HepG2 (cell line): ENCODE data around the gene CDC42BPG. TPM values are rescaled to one million over a fixed set of nuclear protein-coding genes. Genes with fewer than 3 reads are reported as not detected.
A peak's percentile ranks its signal among the peaks of the same experiment; 100 is the strongest.

Experiments
- ADNP ChIP-seq: sonication (generic); formaldehyde crosslinking; IDR thresholded peaks from 2 replicates; pipeline ENCODE4 v1.4.0; 2020; ENCODE audit warnings: missing genetic modification reagents
- HMGXB3 ChIP-seq: sonication (generic); formaldehyde crosslinking; IDR thresholded peaks from 2 replicates; pipeline ENCODE4 v1.4.0; 2020; ENCODE audit warnings: missing genetic modification reagents, borderline replicate concordance
- HNF4A ChIP-seq: sonication (generic); formaldehyde crosslinking; IDR thresholded peaks from 2 replicates; pipeline ENCODE4 v1.4.0; 2020; ENCODE audit warnings: missing genetic modification reagents
- JDP2 ChIP-seq: sonication (generic); formaldehyde crosslinking; IDR thresholded peaks from 2 replicates; pipeline ENCODE4 v1.8.1; 2022; ENCODE audit warnings: missing genetic modification reagents, borderline replicate concordance
- MAFG ChIP-seq: sonication (generic); formaldehyde crosslinking; IDR thresholded peaks from 2 replicates; pipeline ENCODE4 v1.5.1; 2020; ENCODE audit warnings: mild to moderate bottlenecking, missing genetic modification reagents
- NFE2 ChIP-seq: sonication (generic); formaldehyde crosslinking; IDR thresholded peaks from 2 replicates; pipeline ENCODE4 v1.4.0; 2020; ENCODE audit warnings: missing genetic modification reagents
- PAX8 ChIP-seq: sonication (generic); formaldehyde crosslinking; IDR thresholded peaks from 2 replicates; pipeline ENCODE4 v1.8.0; 2022; ENCODE audit warnings: mild to moderate bottlenecking, missing genetic modification reagents, borderline replicate concordance
- SALL2 ChIP-seq: sonication (generic); formaldehyde crosslinking; IDR thresholded peaks from 2 replicates; pipeline ENCODE4 v1.8.1; 2023; ENCODE audit warnings: mild to moderate bottlenecking, missing genetic modification reagents, inconsistent platforms
- THRA ChIP-seq: sonication (generic); formaldehyde crosslinking; IDR thresholded peaks from 2 replicates; pipeline ENCODE4 v1.4.0; 2020; ENCODE audit warnings: missing genetic modification reagents, borderline replicate concordance
- ZNF143 ChIP-seq: sonication (generic); formaldehyde crosslinking; IDR thresholded peaks from 2 replicates; pipeline ENCODE4 v1.4.0; 2020; ENCODE audit warnings: missing genetic modification reagents
- ZNF296 ChIP-seq: sonication (generic); formaldehyde crosslinking; conservative IDR thresholded peaks from 2 replicates; pipeline ENCODE4 v1.5.0; 2020; ENCODE audit warnings: mild to moderate bottlenecking, missing genetic modification reagents
- ZNF33A ChIP-seq: sonication (generic); formaldehyde crosslinking; IDR thresholded peaks from 2 replicates; pipeline ENCODE4 v1.5.1; 2020; ENCODE audit warnings: missing genetic modification reagents, mild to moderate bottlenecking, moderate library complexity, borderline replicate concordance
- ZNF891 ChIP-seq: sonication (generic); formaldehyde crosslinking; IDR thresholded peaks from 2 replicates; pipeline ENCODE4 v1.5.0; 2020; ENCODE audit warnings: mild to moderate bottlenecking, missing genetic modification reagents
- polyA plus RNA-seq, 8 experiments: library from polyadenylated mRNA; depleted of rRNA in 3 of 8; stranded (reverse) in 7 of 8; unstranded in 1 of 8; fragments of >200 nt; fragmentation: Illumina TruSeq in 4 of 8; extraction: Trizol in 4 of 8; gene quantifications; 2 replicates each; pipeline versions ENCODE4 v1.2.1 to v1.2.3, GENCODE V29; 2011 to 2016; ENCODE audit warnings: low read depth in 4 of 8, missing spikeins in 1 of 8, mixed read lengths in 1 of 8; ENCODE audit not compliant: insufficient read depth in 1 of 8
- total RNA-seq, 5 experiments: library from RNA; depleted of rRNA; stranded (reverse); fragments of >200 nt; fragmentation: Illumina TruSeq; extraction: Trizol; gene quantifications; 2 replicates each; pipeline ENCODE4 v1.2.3, GENCODE V29; 2016; ENCODE audit warnings: low read depth in 1 of 5
- TF ChIP-seq, protein P1 (sequence below): sonication (generic); formaldehyde crosslinking; IDR thresholded peaks from 2 replicates; pipeline ENCODE4 v1.9.0; 2022; ENCODE audit warnings: missing genetic modification reagents, mild to moderate bottlenecking, borderline replicate concordance
- TF ChIP-seq, protein P2 (sequence below): sonication (generic); formaldehyde crosslinking; IDR thresholded peaks from 2 replicates; pipeline ENCODE4 v1.4.0; 2020; ENCODE audit warnings: missing genetic modification reagents
- TF ChIP-seq, protein P3 (sequence below): sonication (generic); formaldehyde crosslinking; IDR thresholded peaks from 2 replicates; pipeline ENCODE4 v1.5.0; 2020; ENCODE audit warnings: mild to moderate bottlenecking, missing genetic modification reagents

Gene CDC42BPG
- total and polyA plus RNA-seq, 2 of the 13 experiments (the other 11 are each of a cell fraction or from before 2014, with no cell fraction given), result 0.55 to 1.4 TPM

DNA sequence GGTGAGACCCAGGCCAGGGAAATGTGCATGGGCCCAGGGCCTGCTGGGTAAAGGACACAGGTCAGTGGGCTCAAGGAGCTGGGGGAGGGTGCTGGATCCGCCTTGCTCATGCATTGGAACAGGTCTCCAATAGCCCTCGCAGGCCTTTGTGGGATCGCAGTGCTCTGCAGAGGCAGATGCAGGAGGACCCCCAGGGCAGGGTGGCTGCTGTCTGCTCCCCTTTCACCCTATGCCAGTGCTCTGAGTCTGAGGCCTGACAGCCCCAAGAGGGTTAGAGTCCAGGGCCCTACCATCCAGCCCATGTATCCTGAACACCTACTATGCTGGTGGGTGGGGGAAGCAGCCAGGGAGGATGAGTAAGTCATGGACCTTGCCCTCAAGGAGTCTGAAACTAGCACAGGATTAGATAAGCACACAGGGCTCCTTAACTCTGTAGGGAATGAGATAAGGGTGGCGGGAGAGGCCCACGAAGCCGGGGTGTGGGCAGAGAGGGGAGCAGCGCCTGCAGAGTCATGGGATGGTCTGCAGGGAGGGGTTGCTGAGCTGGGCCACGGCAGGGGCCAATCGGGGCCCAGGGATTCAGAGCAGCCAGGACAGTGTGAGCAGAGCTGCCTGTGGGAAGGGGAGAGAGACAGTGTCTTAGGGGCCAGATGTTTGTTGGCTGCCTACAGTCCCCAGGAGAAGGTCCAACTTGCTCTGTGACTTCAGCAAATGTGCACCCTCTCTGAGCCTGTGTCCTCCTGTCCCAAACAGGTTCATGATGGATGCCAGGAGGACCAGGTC is 44.5 kb upstream of the CDC42BPG start (continued):
- TF ChIP-seq ZNF891 (CRISPR knock-in tag) (peak; percentile 44; the same call in 1 of the 2 replicates), ZNF33A (CRISPR knock-in tag) (no peak), HMGXB3 (CRISPR knock-in tag) (no peak), NFE2 (CRISPR knock-in tag) (no peak), THRA (CRISPR knock-in tag) (no peak), SALL2 (CRISPR knock-in tag) (no peak), PAX8 (CRISPR knock-in tag) (no peak), ZNF143 (peak; percentile 19; the same call in 1 of the 2 replicates), ADNP (CRISPR knock-in tag) (no peak), JDP2 (CRISPR knock-in tag) (no peak), MAFG (CRISPR knock-in tag) (no peak), ZNF296 (CRISPR knock-in tag) (no peak), HNF4A (CRISPR knock-in tag) (peak; percentile 45; the same call in 1 of the 2 replicates)
- TF ChIP-seq, protein P1, sequence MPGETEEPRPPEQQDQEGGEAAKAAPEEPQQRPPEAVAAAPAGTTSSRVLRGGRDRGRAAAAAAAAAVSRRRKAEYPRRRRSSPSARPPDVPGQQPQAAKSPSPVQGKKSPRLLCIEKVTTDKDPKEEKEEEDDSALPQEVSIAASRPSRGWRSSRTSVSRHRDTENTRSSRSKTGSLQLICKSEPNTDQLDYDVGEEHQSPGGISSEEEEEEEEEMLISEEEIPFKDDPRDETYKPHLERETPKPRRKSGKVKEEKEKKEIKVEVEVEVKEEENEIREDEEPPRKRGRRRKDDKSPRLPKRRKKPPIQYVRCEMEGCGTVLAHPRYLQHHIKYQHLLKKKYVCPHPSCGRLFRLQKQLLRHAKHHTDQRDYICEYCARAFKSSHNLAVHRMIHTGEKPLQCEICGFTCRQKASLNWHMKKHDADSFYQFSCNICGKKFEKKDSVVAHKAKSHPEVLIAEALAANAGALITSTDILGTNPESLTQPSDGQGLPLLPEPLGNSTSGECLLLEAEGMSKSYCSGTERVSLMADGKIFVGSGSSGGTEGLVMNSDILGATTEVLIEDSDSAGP, result no peak; the same call in 1 of the 2 replicates
- TF ChIP-seq, protein P2, sequence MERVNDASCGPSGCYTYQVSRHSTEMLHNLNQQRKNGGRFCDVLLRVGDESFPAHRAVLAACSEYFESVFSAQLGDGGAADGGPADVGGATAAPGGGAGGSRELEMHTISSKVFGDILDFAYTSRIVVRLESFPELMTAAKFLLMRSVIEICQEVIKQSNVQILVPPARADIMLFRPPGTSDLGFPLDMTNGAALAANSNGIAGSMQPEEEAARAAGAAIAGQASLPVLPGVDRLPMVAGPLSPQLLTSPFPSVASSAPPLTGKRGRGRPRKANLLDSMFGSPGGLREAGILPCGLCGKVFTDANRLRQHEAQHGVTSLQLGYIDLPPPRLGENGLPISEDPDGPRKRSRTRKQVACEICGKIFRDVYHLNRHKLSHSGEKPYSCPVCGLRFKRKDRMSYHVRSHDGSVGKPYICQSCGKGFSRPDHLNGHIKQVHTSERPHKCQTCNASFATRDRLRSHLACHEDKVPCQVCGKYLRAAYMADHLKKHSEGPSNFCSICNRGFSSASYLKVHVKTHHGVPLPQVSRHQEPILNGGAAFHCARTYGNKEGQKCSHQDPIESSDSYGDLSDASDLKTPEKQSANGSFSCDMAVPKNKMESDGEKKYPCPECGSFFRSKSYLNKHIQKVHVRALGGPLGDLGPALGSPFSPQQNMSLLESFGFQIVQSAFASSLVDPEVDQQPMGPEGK, result no peak
- TF ChIP-seq, protein P3, sequence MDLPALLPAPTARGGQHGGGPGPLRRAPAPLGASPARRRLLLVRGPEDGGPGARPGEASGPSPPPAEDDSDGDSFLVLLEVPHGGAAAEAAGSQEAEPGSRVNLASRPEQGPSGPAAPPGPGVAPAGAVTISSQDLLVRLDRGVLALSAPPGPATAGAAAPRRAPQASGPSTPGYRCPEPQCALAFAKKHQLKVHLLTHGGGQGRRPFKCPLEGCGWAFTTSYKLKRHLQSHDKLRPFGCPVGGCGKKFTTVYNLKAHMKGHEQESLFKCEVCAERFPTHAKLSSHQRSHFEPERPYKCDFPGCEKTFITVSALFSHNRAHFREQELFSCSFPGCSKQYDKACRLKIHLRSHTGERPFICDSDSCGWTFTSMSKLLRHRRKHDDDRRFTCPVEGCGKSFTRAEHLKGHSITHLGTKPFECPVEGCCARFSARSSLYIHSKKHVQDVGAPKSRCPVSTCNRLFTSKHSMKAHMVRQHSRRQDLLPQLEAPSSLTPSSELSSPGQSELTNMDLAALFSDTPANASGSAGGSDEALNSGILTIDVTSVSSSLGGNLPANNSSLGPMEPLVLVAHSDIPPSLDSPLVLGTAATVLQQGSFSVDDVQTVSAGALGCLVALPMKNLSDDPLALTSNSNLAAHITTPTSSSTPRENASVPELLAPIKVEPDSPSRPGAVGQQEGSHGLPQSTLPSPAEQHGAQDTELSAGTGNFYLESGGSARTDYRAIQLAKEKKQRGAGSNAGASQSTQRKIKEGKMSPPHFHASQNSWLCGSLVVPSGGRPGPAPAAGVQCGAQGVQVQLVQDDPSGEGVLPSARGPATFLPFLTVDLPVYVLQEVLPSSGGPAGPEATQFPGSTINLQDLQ (CRISPR knock-in tag), result no peak
